Neutrophil (primary cell): ENCODE data around the gene TMEM269.

Experiments
- H3K27ac ChIP-seq: fragments of 200-600 bp; sonication (generic); 2 replicates; pipeline ENCODE4 v1.5.1; 2016; ENCODE audit warnings: mild to moderate bottlenecking, moderate library complexity
- H3K27me3 ChIP-seq: fragments of 200-600 bp; sonication (generic); 2 replicates; pipeline ENCODE4 v1.6.0; 2016; ENCODE audit warnings: mild to moderate bottlenecking
- H3K36me3 ChIP-seq: fragments of 200-600 bp; sonication (generic); 2 replicates; pipeline ENCODE4 v1.5.1; 2017
- H3K4me1 ChIP-seq, 2 experiments: fragments of 200-600 bp in 1 of 2; sonication (generic) in 1 of 2; 1 replicate in 1 of 2; 2 replicates in 1 of 2; pipeline versions ENCODE4 v1.5.1 to v1.6.1; 2013 to 2016; ENCODE audit warnings: low read depth in 1 of 2, low read length in 1 of 2, mild to moderate bottlenecking in 1 of 2, moderate library complexity in 1 of 2; ENCODE audit not compliant: control insufficient read depth in 1 of 2, insufficient read depth in 1 of 2
- H3K4me3 ChIP-seq, 2 experiments: fragments of 200-600 bp in 1 of 2; sonication (generic) in 1 of 2; 1 replicate in 1 of 2; 2 replicates in 1 of 2; pipeline ENCODE4 v1.5.1; 2013 to 2016; ENCODE audit warnings: low read depth in 1 of 2, low read length in 1 of 2, mild to moderate bottlenecking in 1 of 2, moderate library complexity in 1 of 2
- H3K9me3 ChIP-seq: fragments of 200-600 bp; sonication (generic); 2 replicates; pipeline ENCODE4 v1.5.1; 2016
- CTCF ChIP-seq: fragments of 200-600 bp; sonication (generic); IDR thresholded peaks from 2 replicates; pipeline ENCODE4 v1.5.1; 2016; ENCODE audit warnings: antibody characterized with exemption

Gene TMEM269

GRCh38 chr1:42817440-42817767 lies 32.6 kb downstream of the TMEM269 start:
- peak overlapping the region; percentile 98 for H3K27ac ChIP-seq
- peaks cover 21 to 27% of the 10 kb centered on the region in 2 experiments for H3K4me1 ChIP-seq
- no peak for TF ChIP-seq CTCF
- H3K27me3 ChIP-seq, result no peaks in the 10 kb centered on the region
- H3K36me3 ChIP-seq, result peaks cover 5% of the 10 kb centered on the region
- peak overlapping the region; percentile 75 to 91 for H3K4me3 ChIP-seq
- H3K9me3 ChIP-seq, result no peaks in the 10 kb centered on the region

GRCh38 chr1:42817976-42818375 lies 33.2 kb downstream of the TMEM269 start:
- peak overlapping the region; percentile 75 to 91 for H3K4me3 ChIP-seq
- peaks cover 21 to 27% of the 10 kb centered on the region in 2 experiments for H3K4me1 ChIP-seq
- peaks cover 5% of the 10 kb centered on the region for H3K36me3 ChIP-seq
- H3K27me3 ChIP-seq, result no peaks in the 10 kb centered on the region
- H3K9me3 ChIP-seq, result no peaks in the 10 kb centered on the region
- no peak for TF ChIP-seq CTCF
- H3K27ac ChIP-seq, result no peak overlapping the region

- Histone ChIP-seq H3K27me3 (no peaks in the 10 kb centered on the region), H3K4me3 (no peak overlapping the region), H3K27ac (no peak overlapping the region), H3K4me1 (peaks cover 18 to 22% of the 10 kb centered on the region in 2 experiments), H3K36me3 (peaks cover 6% of the 10 kb centered on the region), H3K9me3 (no peaks in the 10 kb centered on the region)
- no peak for TF ChIP-seq CTCF
Measured at GRCh38 chr1:42820813-42821212, 36.0 kb downstream of the TMEM269 start.

- H3K4me3 ChIP-seq, result no peak overlapping the region
- H3K9me3 ChIP-seq, result no peaks in the 10 kb centered on the region
- TF ChIP-seq CTCF, result no peak
- no peak overlapping the region for H3K27ac ChIP-seq
- peaks cover 6% of the 10 kb centered on the region for H3K36me3 ChIP-seq
- no peaks in the 10 kb centered on the region for H3K27me3 ChIP-seq
- peaks cover 9 to 14% of the 10 kb centered on the region in 2 experiments for H3K4me1 ChIP-seq
Measured at GRCh38 chr1:42821690-42822089, 36.9 kb downstream of the TMEM269 start.

- Histone ChIP-seq H3K9me3 (no peaks in the 10 kb centered on the region), H3K4me3 (no peak overlapping the region), H3K4me1 (peaks cover 3 to 7% of the 10 kb centered on the region in 2 experiments), H3K27me3 (no peaks in the 10 kb centered on the region), H3K36me3 (peaks cover 6% of the 10 kb centered on the region), H3K27ac (no peak overlapping the region)
- TF ChIP-seq CTCF, result no peak
Measured at GRCh38 chr1:42822800-42823392, 38.1 kb downstream of the TMEM269 start.
